OCI-LY7 (cell line): ENCODE measurements around the gene TGM2. TPM values are rescaled to one million over a fixed set of nuclear protein-coding genes. Genes with fewer than 3 reads are reported as not detected.

Source experiments
- BruUV-seq: library from RNA; stranded (reverse); fragments of 400-500 nt; replicated peaks from 2 replicates; lab custom pipeline; 2021; lab: Mats Ljungman, UMichigan
- CTCF ChIA-PET: fragments of 300-600 bp; sonication (Branson Sonifier 250); formaldehyde crosslinking; loops from one replicate; lab custom pipeline; 2022; ENCODE audit warnings: antibody characterized with exemption; ENCODE audit not compliant: unreplicated experiment; lab: Charles Lee
- POLR2A ChIA-PET: fragments of 300-600 bp; sonication (Branson Sonifier 250); formaldehyde crosslinking; loops from one replicate; lab custom pipeline; 2022; ENCODE audit warnings: antibody characterized with exemption; lab: Charles Lee
- DNase-seq: peaks from one replicate; pipeline ENCODE4 v3.0.0-alpha.2; 2015; ENCODE audit warnings: low spot score
- H2AFZ ChIP-seq: fragments of 200-600 bp; sonication (generic), shearing (Covaris generic); 2 replicates; pipeline ENCODE4 v1.6.1; 2014; ENCODE audit warnings: mild to moderate bottlenecking, antibody characterized with exemption, low read length, moderate library complexity
- H3K27ac ChIP-seq: fragments of 200-600 bp; sonication (generic); 2 replicates; pipeline ENCODE4 v1.5.1; 2014; ENCODE audit warnings: mixed run types, low read depth, mild to moderate bottlenecking, moderate library complexity, low read length, inconsistent platforms; ENCODE audit not compliant: poor library complexity, severe bottlenecking
- H3K36me3 ChIP-seq: fragments of 200-600 bp; sonication (generic); 2 replicates; pipeline ENCODE4 v1.6.1; 2014; ENCODE audit warnings: mild to moderate bottlenecking, antibody characterized with exemption, low read length, moderate library complexity, mixed read lengths; ENCODE audit not compliant: insufficient read depth
- H3K4me1 ChIP-seq: fragments of 200-600 bp; sonication (generic); 2 replicates; pipeline ENCODE4 v1.5.1; 2014; ENCODE audit warnings: mild to moderate bottlenecking, low read length; ENCODE audit not compliant: insufficient read depth, poor library complexity, severe bottlenecking
- H3K4me2 ChIP-seq: fragments of 200-600 bp; sonication (generic); 2 replicates; pipeline ENCODE4 v1.6.1; 2014; ENCODE audit warnings: mild to moderate bottlenecking, low read length
- H3K4me3 ChIP-seq: fragments of 200-600 bp; sonication (generic); 2 replicates; pipeline ENCODE4 v1.5.1; 2014; ENCODE audit warnings: mild to moderate bottlenecking, low read depth, low read length; ENCODE audit not compliant: poor library complexity, severe bottlenecking
- H3K79me2 ChIP-seq: fragments of 200-600 bp; sonication (generic); 2 replicates; pipeline ENCODE4 v1.6.1; 2016; ENCODE audit warnings: low read depth, mild to moderate bottlenecking, low read length, moderate library complexity, mixed read lengths; ENCODE audit not compliant: insufficient read depth
- H3K9me2 ChIP-seq: fragments of 200-600 bp; sonication (generic); 2 replicates; pipeline ENCODE4 v1.6.1; 2016; ENCODE audit warnings: mild to moderate bottlenecking, low read length, mixed read lengths; ENCODE audit not compliant: insufficient read depth
- H3K9me3 ChIP-seq: fragments of 200-600 bp; sonication (generic); 2 replicates; pipeline ENCODE4 v1.6.1; 2014; ENCODE audit warnings: mild to moderate bottlenecking, mixed run types, low read length, mixed read lengths
- H4K20me1 ChIP-seq: fragments of 200-600 bp; sonication (generic); 2 replicates; pipeline ENCODE4 v1.6.1; 2014; ENCODE audit warnings: mild to moderate bottlenecking, antibody characterized with exemption, low read length, moderate library complexity, mixed read lengths; ENCODE audit not compliant: insufficient read depth
- EZH2phosphoT487 ChIP-seq: fragments of 200-600 bp; sonication (generic); IDR thresholded peaks from 2 replicates; pipeline ENCODE4 v1.6.1; 2018; ENCODE audit warnings: low read depth, borderline replicate concordance, mild to moderate bottlenecking, mixed run types, antibody characterized with exemption, low read length, moderate library complexity, mixed read lengths
- intact Hi-C: fragments of 100-400 bp; cut with micrococcal nuclease; formaldehyde crosslinking; loops from one replicate; pipeline ENCODE4 v1.10.0; 2022; ENCODE audit not compliant: unreplicated experiment
- total RNA-seq, 2 experiments: library from RNA; depleted of rRNA in 1 of 2; stranded (reverse); fragments of >200 nt in 1 of 2; shearing (Covaris generic) in 1 of 2; gene quantifications; 2 replicates each; pipeline ENCODE4 v1.2.3, GENCODE V29; 2014 to 2022
- TF ChIP-seq, protein P1 (sequence below): fragments of 200-600 bp; sonication (generic); conservative IDR thresholded peaks from 2 replicates; pipeline ENCODE4 v1.5.1; 2014; ENCODE audit warnings: mild to moderate bottlenecking, antibody characterized with exemption, low read length, moderate library complexity, mixed read lengths

The TGM2 gene
- total RNA-seq, 2 experiments from 2014 or later: not detected

- ChIA-PET CTCF (no interaction called here), POLR2A (no interaction called here)
- no peak for DNase-seq
- TF ChIP-seq, protein P1, sequence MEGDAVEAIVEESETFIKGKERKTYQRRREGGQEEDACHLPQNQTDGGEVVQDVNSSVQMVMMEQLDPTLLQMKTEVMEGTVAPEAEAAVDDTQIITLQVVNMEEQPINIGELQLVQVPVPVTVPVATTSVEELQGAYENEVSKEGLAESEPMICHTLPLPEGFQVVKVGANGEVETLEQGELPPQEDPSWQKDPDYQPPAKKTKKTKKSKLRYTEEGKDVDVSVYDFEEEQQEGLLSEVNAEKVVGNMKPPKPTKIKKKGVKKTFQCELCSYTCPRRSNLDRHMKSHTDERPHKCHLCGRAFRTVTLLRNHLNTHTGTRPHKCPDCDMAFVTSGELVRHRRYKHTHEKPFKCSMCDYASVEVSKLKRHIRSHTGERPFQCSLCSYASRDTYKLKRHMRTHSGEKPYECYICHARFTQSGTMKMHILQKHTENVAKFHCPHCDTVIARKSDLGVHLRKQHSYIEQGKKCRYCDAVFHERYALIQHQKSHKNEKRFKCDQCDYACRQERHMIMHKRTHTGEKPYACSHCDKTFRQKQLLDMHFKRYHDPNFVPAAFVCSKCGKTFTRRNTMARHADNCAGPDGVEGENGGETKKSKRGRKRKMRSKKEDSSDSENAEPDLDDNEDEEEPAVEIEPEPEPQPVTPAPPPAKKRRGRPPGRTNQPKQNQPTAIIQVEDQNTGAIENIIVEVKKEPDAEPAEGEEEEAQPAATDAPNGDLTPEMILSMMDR: no peak
- no peak for TF ChIP-seq EZH2phosphoT487
- Histone ChIP-seq H4K20me1 (no peaks in the 10 kb centered on the region), H3K4me3 (no peak overlapping the region), H3K27ac (peak overlapping the region; percentile 5), H3K9me3 (peaks cover 7% of the 10 kb centered on the region; the same call in 1 of the 2 replicates), H3K4me1 (peaks cover 43% of the 10 kb centered on the region), H3K79me2 (no peaks in the 10 kb centered on the region), H3K4me2 (0 out of 2 replicates have a peak overlapping the region, but pooled peaks have one; percentile 43), H3K36me3 (peaks cover 36% of the 10 kb centered on the region), H2AFZ (no peak overlapping the region; the same call in 1 of the 2 replicates), H3K9me2 (no peaks in the 10 kb centered on the region)
- intact Hi-C loops: no loop called here
- BruUV-seq: no TSS peak
These were observed 69.9 kb downstream of the TGM2 start for GRCh38 chr20:38095017-38095686.

DNA sequence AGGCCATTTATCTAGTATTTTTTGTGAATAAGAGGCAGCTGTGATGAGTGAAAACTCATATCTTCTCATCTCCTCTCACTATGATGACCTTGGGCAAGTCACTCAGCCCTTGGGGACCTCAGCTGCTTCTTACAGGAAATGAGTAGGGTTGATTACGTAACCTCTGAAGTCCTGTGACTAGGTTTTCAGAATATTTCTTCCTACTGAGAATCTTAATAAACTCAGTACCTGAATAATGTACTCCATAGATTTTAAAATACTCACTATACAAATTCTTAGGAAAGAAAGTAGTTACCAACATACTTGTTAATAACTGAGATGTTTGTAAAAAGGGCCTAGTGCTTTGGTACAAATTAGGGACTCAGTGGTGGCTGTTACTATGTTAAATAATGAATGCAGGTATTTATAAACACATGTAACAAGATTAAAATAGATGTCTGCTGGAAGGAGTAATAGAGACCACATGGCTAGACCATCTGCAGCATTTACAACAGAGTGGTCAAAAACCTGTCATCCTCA is 70.6 kb downstream of the TGM2 start:
- Histone ChIP-seq H3K4me2 (peak overlapping the region; percentile 43), H3K36me3 (peaks cover 44% of the 10 kb centered on the region), H3K9me2 (no peaks in the 10 kb centered on the region), H3K4me1 (peaks cover 43% of the 10 kb centered on the region), H2AFZ (no peak overlapping the region), H3K79me2 (no peaks in the 10 kb centered on the region), H4K20me1 (no peaks in the 10 kb centered on the region), H3K4me3 (no peak overlapping the region), H3K9me3 (no peaks in the 10 kb centered on the region), H3K27ac (peak overlapping the region; percentile 5)
- ChIA-PET CTCF (no interaction called here), POLR2A (interaction anchor here (1.4 kb wide), 1 partner anchor 18 kb away, joined by 4 read pairs; no protein-coding TSS in a partner anchor)
- peak; percentile 76 for DNase-seq
- no TSS peak for BruUV-seq
- TF ChIP-seq, protein P1: no peak
- no peak for TF ChIP-seq EZH2phosphoT487
- intact Hi-C loops: no loop called here

GRCh38 chr20:38093641-38094077 is 71.4 kb downstream of the TGM2 start:
- DNase-seq: no peak
- H2AFZ ChIP-seq: no peak overlapping the region
- ChIA-PET POLR2A (interaction anchor here (1.4 to 1.6 kb wide), 2 partner anchors 17 to 18 kb away, joined by 4 read pairs; no protein-coding TSS in a partner anchor), CTCF (no interaction called here)
- H3K79me2 ChIP-seq: no peaks in the 10 kb centered on the region
- H3K36me3 ChIP-seq: peaks cover 51% of the 10 kb centered on the region
- peak overlapping the region; percentile 43; the same call in 1 of the 2 replicates for H3K4me2 ChIP-seq
- H3K9me2 ChIP-seq: no peaks in the 10 kb centered on the region
- no TSS peak for BruUV-seq
- H3K9me3 ChIP-seq: no peaks in the 10 kb centered on the region
- intact Hi-C loops: no loop called here
- H3K27ac ChIP-seq: no peak overlapping the region
- TF ChIP-seq EZH2phosphoT487: no peak
- TF ChIP-seq, protein P1: no peak
- no peaks in the 10 kb centered on the region for H4K20me1 ChIP-seq
- no peak overlapping the region for H3K4me3 ChIP-seq
- H3K4me1 ChIP-seq: peaks cover 43% of the 10 kb centered on the region
